ENCODE measurements around the gene FUT6. TPM values are rescaled to one million over a fixed set of nuclear protein-coding genes. Genes with fewer than 3 reads are reported as not detected.

FUT6 gene
- total RNA-seq, 1 donor = not detected

DNA sequence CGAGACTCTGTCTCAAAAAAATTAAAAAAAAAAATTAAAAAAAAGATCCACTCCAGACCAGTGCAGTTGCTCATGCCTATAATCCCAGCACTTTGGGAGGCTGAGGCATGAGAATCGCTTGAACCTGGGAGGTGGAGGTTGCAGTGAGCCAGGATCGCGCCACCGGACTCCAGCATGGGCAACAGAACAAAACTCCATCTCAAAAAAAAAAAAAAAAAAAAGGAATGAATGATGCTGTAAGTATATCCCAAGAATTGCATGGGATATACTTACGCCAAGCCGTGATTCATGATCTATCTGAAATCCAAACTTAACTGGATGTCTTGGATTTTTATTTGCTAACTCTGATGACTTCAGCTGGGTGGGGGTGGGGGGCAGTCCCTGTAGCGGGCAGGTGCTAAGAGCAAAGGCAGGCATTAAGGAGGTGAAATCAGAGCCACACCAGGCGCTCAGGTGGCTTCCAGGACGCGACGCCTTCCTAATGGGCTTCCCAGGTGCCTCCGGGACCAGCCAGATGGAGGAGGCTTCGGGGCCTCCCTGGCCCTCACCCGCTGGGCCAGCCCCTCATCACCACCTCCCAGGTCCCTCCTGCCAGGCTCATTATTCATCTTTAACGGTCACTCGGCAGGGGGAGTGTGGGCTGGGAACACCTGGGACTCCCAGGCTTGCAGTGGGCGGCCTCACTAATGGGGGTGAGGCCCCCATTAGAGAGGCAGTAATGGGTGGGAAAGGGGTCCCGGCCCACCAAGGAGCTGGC is 42.2 kb upstream of the FUT6 start:
- Histone ChIP-seq H3K27ac (ENCODE audit: low read depth, low read length) (no peak overlapping the region), H3K27me3 (ENCODE audit: insufficient read depth, low read length) (peaks cover 6% of the 10 kb centered on the region), H3K4me3 (ENCODE audit: insufficient read depth, low read length) (no peak overlapping the region), H3K79me2 (ENCODE audit: insufficient read depth, low read length) (no peaks in the 10 kb centered on the region), H2AFZ (ENCODE audit: low read length) (no peak overlapping the region), H3K4me1 (ENCODE audit: insufficient read depth, low read length) (peaks cover 6% of the 10 kb centered on the region), H3K36me3 (ENCODE audit: insufficient read depth, low read length) (no peaks in the 10 kb centered on the region), H4K20me1 (ENCODE audit: insufficient read depth, low read length) (no peaks in the 10 kb centered on the region), H3K9me3 (ENCODE audit: low read depth, low read length) (no peaks in the 10 kb centered on the region), H3K4me2 (ENCODE audit: insufficient read depth, low read length) (no peak overlapping the region)
- peak; percentile 57 for DNase-seq (ENCODE audit: insufficient read length, low spot score, missing footprints)
- TF ChIP-seq, protein P1, sequence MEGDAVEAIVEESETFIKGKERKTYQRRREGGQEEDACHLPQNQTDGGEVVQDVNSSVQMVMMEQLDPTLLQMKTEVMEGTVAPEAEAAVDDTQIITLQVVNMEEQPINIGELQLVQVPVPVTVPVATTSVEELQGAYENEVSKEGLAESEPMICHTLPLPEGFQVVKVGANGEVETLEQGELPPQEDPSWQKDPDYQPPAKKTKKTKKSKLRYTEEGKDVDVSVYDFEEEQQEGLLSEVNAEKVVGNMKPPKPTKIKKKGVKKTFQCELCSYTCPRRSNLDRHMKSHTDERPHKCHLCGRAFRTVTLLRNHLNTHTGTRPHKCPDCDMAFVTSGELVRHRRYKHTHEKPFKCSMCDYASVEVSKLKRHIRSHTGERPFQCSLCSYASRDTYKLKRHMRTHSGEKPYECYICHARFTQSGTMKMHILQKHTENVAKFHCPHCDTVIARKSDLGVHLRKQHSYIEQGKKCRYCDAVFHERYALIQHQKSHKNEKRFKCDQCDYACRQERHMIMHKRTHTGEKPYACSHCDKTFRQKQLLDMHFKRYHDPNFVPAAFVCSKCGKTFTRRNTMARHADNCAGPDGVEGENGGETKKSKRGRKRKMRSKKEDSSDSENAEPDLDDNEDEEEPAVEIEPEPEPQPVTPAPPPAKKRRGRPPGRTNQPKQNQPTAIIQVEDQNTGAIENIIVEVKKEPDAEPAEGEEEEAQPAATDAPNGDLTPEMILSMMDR (IDR thresholded peaks at IDR 0.05; ENCODE audit: extremely low read depth, low read depth, low read length) = no peak

DNA sequence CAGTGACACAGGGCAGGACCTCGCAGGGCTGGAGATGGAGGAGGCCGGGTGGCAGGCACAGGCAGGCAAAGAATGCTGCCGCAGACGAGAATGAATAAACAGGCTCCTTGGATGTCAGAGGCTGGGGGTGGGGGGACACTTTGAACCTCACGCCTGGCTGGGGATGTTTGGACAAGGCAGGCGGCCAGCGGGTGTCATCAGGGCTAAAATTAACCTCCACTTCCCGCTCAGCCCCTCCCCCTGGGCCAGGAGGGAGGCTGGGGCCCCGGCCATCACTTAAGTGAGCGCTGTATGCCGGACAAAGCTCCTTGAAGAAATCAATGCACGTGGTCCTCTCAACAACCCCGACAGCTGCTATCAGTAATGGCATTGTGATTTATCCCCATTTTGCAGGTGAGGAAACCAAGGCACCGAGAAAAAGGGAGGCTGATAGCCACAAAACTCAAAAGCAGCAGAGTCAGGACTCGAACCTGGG is 41.1 kb upstream of the FUT6 start:
- peak; percentile 90 for DNase-seq (ENCODE audit: insufficient read length, low spot score, missing footprints)
- Histone ChIP-seq H4K20me1 (ENCODE audit: insufficient read depth, low read length) (no peaks in the 10 kb centered on the region), H2AFZ (ENCODE audit: low read length) (no peak overlapping the region), H3K9me3 (ENCODE audit: low read depth, low read length) (no peaks in the 10 kb centered on the region), H3K27ac (ENCODE audit: low read depth, low read length) (no peak overlapping the region), H3K4me3 (ENCODE audit: insufficient read depth, low read length) (peak overlapping the region; percentile 25), H3K4me1 (ENCODE audit: insufficient read depth, low read length) (peaks cover 6% of the 10 kb centered on the region), H3K79me2 (ENCODE audit: insufficient read depth, low read length) (no peaks in the 10 kb centered on the region), H3K36me3 (ENCODE audit: insufficient read depth, low read length) (no peaks in the 10 kb centered on the region), H3K4me2 (ENCODE audit: insufficient read depth, low read length) (peak overlapping the region; percentile 43), H3K27me3 (ENCODE audit: insufficient read depth, low read length) (peaks cover 6% of the 10 kb centered on the region)
- TF ChIP-seq, protein P1 (IDR thresholded peaks at IDR 0.05; ENCODE audit: extremely low read depth, low read depth, low read length) = no peak

DNA sequence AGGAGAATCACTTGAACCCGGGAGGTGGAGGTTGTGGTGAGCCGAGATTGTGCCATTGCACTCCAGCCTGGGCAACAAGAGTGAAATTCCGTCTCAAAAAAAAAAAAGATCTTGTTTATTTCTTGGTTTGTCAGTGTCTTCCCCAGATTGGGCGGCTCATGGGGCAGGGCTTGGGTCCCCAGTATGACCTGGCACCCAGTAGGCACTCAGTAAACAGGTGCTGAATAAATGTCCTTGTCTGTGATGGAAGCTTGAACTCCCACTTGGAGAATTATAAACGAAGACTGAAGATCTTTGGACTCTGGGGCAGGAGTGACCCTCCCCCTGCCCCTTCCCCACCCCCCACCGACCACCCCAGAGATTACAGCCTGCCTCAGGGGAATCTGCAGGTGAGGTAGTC is 40.7 kb upstream of the FUT6 start:
- Histone ChIP-seq H4K20me1 (ENCODE audit: insufficient read depth, low read length) (no peaks in the 10 kb centered on the region), H3K4me3 (ENCODE audit: insufficient read depth, low read length) (no peak overlapping the region), H3K4me2 (ENCODE audit: insufficient read depth, low read length) (peak overlapping the region; percentile 43), H3K27ac (ENCODE audit: low read depth, low read length) (no peak overlapping the region), H3K79me2 (ENCODE audit: insufficient read depth, low read length) (no peaks in the 10 kb centered on the region), H3K36me3 (ENCODE audit: insufficient read depth, low read length) (no peaks in the 10 kb centered on the region), H2AFZ (ENCODE audit: low read length) (no peak overlapping the region), H3K27me3 (ENCODE audit: insufficient read depth, low read length) (peaks cover 6% of the 10 kb centered on the region), H3K4me1 (ENCODE audit: insufficient read depth, low read length) (peaks cover 6% of the 10 kb centered on the region), H3K9me3 (ENCODE audit: low read depth, low read length) (no peaks in the 10 kb centered on the region)
- TF ChIP-seq, protein P1 (IDR thresholded peaks at IDR 0.05; ENCODE audit: extremely low read depth, low read depth, low read length) = no peak
- DNase-seq (ENCODE audit: insufficient read length, low spot score, missing footprints) = peak; percentile 71

DNA sequence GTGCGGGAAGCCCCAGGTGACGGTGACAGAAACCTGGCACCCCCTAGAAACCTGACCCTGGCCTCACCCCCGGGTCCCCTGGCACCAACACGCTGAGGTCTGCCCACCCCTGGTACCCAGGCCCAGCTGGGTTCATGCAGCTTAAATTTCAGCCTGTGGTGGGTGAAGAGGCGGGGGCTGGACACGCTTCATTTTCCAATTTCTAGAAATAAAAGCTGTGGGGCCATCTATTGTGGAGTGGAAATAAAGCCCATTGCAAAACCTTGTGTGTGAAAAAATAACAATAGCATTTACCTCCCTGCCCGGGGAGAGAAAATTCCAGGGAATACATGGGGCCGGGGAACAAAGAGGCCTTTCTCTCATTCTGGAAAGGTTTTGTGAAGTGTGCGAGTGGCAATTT is 38.4 kb upstream of the FUT6 start:
- Histone ChIP-seq H3K79me2 (ENCODE audit: insufficient read depth, low read length) (no peaks in the 10 kb centered on the region), H3K27ac (ENCODE audit: low read depth, low read length) (no peak overlapping the region), H4K20me1 (ENCODE audit: insufficient read depth, low read length) (no peaks in the 10 kb centered on the region), H2AFZ (ENCODE audit: low read length) (no peak overlapping the region), H3K4me2 (ENCODE audit: insufficient read depth, low read length) (no peak overlapping the region), H3K9me3 (ENCODE audit: low read depth, low read length) (no peaks in the 10 kb centered on the region), H3K27me3 (ENCODE audit: insufficient read depth, low read length) (peaks cover 6% of the 10 kb centered on the region), H3K4me3 (ENCODE audit: insufficient read depth, low read length) (no peak overlapping the region), H3K36me3 (ENCODE audit: insufficient read depth, low read length) (no peaks in the 10 kb centered on the region), H3K4me1 (ENCODE audit: insufficient read depth, low read length) (peaks cover 6% of the 10 kb centered on the region)
- peak; percentile 42 for DNase-seq (ENCODE audit: insufficient read length, low spot score, missing footprints)
- TF ChIP-seq, protein P1 (IDR thresholded peaks at IDR 0.05; ENCODE audit: extremely low read depth, low read depth, low read length) = no peak

Measured in osteoblast (primary cell).